Gastroesophageal sphincter (tissue), 4 donors: Measurements from ENCODE around the gene GAD2. TPM values are rescaled to one million over a fixed set of nuclear protein-coding genes. Genes with fewer than 3 reads are reported as not detected.

ENCODE experiments used
- ATAC-seq: fragments of 150-250 bp; one replicate; pipeline ENCODE4 v1.9.1; 2016; ENCODE audit warnings: mild to moderate bottlenecking, moderate library complexity
- H3K27ac ChIP-seq, 4 donors: fragments of 200-600 bp; sonication (generic) in 3 of 4; 1 replicate in 3 of 4; 2 replicates in 1 of 4; pipeline ENCODE4 v1.5.1; 2016 to 2019
- H3K27me3 ChIP-seq: fragments of 200-600 bp; sonication (generic); one replicate; pipeline ENCODE4 v1.5.1; 2019
- H3K36me3 ChIP-seq, 2 donors: fragments of 200-600 bp; sonication (generic); one replicate each; pipeline ENCODE4 v1.5.1; 2019; ENCODE audit warnings: control low read depth in 1 of 2
- H3K4me1 ChIP-seq, 3 donors: fragments of 200-600 bp; sonication (generic); 1 replicate in 2 of 3; 2 replicates in 1 of 3; pipeline ENCODE4 v1.5.1; 2016 to 2019; ENCODE audit warnings: control low read depth in 2 of 3
- H3K4me3 ChIP-seq, 2 donors: fragments of 200-600 bp; sonication (generic); one replicate each; pipeline ENCODE4 v1.5.1; 2019; ENCODE audit warnings: mild to moderate bottlenecking in 1 of 2, moderate library complexity in 1 of 2
- H3K9me3 ChIP-seq, 3 donors: fragments of 200-600 bp; sonication (generic); one replicate each; pipeline ENCODE4 v1.5.1; 2017 to 2019; ENCODE audit warnings: control low read depth in 2 of 3
- CTCF ChIP-seq, 4 experiments: fragments of 200-600 bp in 2 of 4; fragments of 450-650 bp in 2 of 4; sonication (generic) in 1 of 4; IDR thresholded peaks; one replicate each; pipeline ENCODE4 v1.5.1; 2017 to 2019; ENCODE audit warnings: antibody characterized with exemption in 4 of 4, mild to moderate bottlenecking in 2 of 4, moderate library complexity in 2 of 4
- EP300 ChIP-seq: sonication (generic); formaldehyde crosslinking; IDR thresholded peaks from one replicate; pipeline ENCODE4 v1.6.1; 2017; ENCODE audit warnings: antibody characterized with exemption, mild to moderate bottlenecking
- POLR2A ChIP-seq, 2 donors: fragments of 450-650 bp; IDR thresholded peaks; one replicate each; pipeline ENCODE4 v1.6.1; 2017; ENCODE audit warnings: antibody characterized with exemption in 2 of 2, mild to moderate bottlenecking in 2 of 2, moderate library complexity in 1 of 2
- POLR2AphosphoS5 ChIP-seq: sonication (generic); formaldehyde crosslinking; IDR thresholded peaks from one replicate; pipeline ENCODE4 v1.6.1; 2017; ENCODE audit warnings: antibody characterized with exemption
- whole genome bisulfite sequencing, 2 donors: methylation state at CpG; one replicate each; pipeline ENCODE4 v1.1.5; 2018; ENCODE audit warnings: low coverage in 1 of 2; 5-methylcytosine and 5-hydroxymethylcytosine counted together
- total RNA-seq, 4 donors: library from RNA; depleted of rRNA; stranded (reverse); fragments of >200 nt; gene quantifications; one replicate each; pipeline ENCODE4 v1.1.0, GENCODE V29; 2016

Gene GAD2
- total RNA-seq, 4 donors from 2014 or later = not detected

DNA sequence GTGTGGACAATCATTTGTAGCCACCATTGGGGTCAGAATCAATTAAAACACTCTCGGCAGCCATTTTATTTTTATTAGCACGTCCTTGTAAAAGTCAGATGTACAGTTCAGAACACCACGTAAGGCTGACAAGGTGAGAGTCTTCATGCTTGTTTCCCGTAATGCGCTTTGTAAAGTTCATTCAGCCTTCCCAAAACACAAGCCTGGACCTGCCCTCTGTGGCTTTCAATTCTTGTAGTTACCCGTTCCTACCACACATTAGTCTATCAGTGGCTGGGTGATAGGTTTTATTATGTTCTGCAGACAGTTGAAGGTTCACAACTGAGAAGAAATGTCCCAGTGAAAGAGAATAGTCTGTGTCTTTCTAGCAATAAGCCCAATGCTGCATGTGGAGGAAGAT, 35.4 kb downstream of the GAD2 start:
- no peak for TF ChIP-seq EP300
- TF ChIP-seq CTCF (IDR thresholded peaks at IDR 0.05) = no peak
- TF ChIP-seq POLR2A (IDR thresholded peaks at IDR 0.05) = no peak
- TF ChIP-seq POLR2AphosphoS5 = no peak
- H3K4me3 ChIP-seq = no peak overlapping the region
- H3K36me3 ChIP-seq = no peaks in the 10 kb centered on the region
- no peaks in the 10 kb centered on the region for H3K9me3 ChIP-seq
- no peak overlapping the region for H3K27ac ChIP-seq
- no peaks in the 10 kb centered on the region for H3K4me1 ChIP-seq
- H3K27me3 ChIP-seq = no peaks in the 10 kb centered on the region
- 89 to 97% methylated on average over 5 to 6 of the region's 6 CpGs for WGBS, 2 donors
- no peak for ATAC-seq

DNA sequence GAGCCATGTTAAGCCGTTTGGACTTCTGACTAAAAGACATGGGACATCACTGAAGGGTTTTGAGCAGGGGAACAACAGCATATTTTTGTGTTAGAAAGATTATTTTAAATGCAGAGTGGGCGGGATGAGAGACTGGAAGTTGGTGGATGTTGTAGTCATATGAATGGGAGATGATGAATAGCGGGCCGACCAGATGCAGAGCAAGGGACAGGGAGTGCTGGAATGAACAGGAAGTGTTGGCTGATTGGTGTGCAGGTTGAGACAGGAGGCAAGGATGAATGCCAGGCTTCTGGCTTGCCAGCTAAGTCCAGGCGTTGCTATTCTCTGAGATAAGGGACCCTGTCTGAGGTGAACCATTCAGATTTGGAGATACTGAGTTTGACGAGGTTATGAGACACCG, 38.0 kb downstream of the GAD2 start:
- H3K9me3 ChIP-seq = no peaks in the 10 kb centered on the region
- H3K4me3 ChIP-seq = no peak overlapping the region
- ATAC-seq = no peak
- H3K36me3 ChIP-seq = no peaks in the 10 kb centered on the region
- 67 to 85% methylated on average over 6 to 7 of the region's 7 CpGs for WGBS, 2 donors
- H3K4me1 ChIP-seq = no peaks in the 10 kb centered on the region
- H3K27me3 ChIP-seq = no peaks in the 10 kb centered on the region
- no peak for TF ChIP-seq EP300
- TF ChIP-seq CTCF (IDR thresholded peaks at IDR 0.05) = no peak
- no peak for TF ChIP-seq POLR2AphosphoS5
- TF ChIP-seq POLR2A (IDR thresholded peaks at IDR 0.05) = no peak
- H3K27ac ChIP-seq = no peak overlapping the region

GRCh38 chr10:26259341-26259740, 42.8 kb downstream of the GAD2 start:
- TF ChIP-seq CTCF (IDR thresholded peaks at IDR 0.05) (no peak), EP300 (no peak), POLR2AphosphoS5 (no peak), POLR2A (IDR thresholded peaks at IDR 0.05) (no peak)
- WGBS, 2 donors = 25 to 31% methylated on average over 1 of the region's 1 CpG
- no peak overlapping the region for H3K4me3 ChIP-seq
- no peak overlapping the region for H3K27ac ChIP-seq
- peaks cover 7% of the 10 kb centered on the region for H3K27me3 ChIP-seq
- H3K4me1 ChIP-seq = no peaks in the 10 kb centered on the region
- ATAC-seq = no peak
- H3K36me3 ChIP-seq = no peaks in the 10 kb centered on the region
- H3K9me3 ChIP-seq = no peaks in the 10 kb centered on the region

DNA sequence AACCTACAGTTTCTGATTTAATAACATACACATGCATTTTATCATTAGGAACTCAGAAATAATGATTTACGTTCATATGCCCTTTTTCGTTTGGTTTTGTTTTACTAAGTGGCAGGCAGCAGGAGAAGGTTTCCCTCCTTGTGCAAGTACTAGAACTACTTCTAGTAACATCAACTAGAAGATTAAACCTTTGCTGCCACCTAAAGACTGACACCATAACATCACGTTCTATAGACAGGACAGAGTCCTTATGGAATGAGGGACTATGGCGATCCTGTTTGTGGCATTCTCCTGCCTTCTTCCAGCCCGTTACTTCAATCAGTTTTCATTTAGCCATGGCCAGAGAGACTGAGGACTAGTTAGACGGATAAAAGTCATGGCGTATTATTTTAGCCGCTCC, 53.2 kb downstream of the GAD2 start:
- Histone ChIP-seq H3K4me3 (no peak overlapping the region), H3K27ac (no peak overlapping the region), H3K4me1 (peaks cover 0 to 5% (median 0%) of the 10 kb centered on the region in 3 donors), H3K36me3 (no peaks in the 10 kb centered on the region), H3K27me3 (peaks cover 26% of the 10 kb centered on the region), H3K9me3 (no peaks in the 10 kb centered on the region)
- no peak for TF ChIP-seq CTCF (IDR thresholded peaks at IDR 0.05)
- TF ChIP-seq EP300 = no peak
- no peak for TF ChIP-seq POLR2A (IDR thresholded peaks at IDR 0.05)
- TF ChIP-seq POLR2AphosphoS5 = no peak
- WGBS, 2 donors = 24 to 30% methylated on average over 6 to 8 of the region's 8 CpGs
- ATAC-seq = no peak

DNA sequence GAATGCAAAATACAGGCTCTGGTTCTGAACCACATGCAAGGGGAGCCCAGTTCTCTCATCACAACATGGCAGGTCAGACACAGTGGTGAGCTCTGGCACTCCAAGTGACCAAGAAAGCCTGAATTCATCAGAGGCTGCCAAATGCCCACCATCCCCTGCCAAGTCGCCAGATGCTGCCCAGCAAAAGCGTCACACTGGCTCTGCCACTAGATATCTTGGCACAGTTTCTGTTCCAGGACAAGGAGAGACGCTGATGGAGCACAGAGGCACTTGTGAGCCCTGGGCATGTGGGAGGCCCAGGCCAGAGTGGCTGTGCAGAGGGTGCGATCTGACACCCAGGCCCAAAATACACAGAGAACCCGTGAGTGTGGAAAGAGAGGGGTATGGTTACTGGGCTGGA, 57.8 kb downstream of the GAD2 start:
- no peak for ATAC-seq
- TF ChIP-seq POLR2AphosphoS5 (no peak), EP300 (no peak), POLR2A (IDR thresholded peaks at IDR 0.05) (no peak), CTCF (IDR thresholded peaks at IDR 0.05) (no peak)
- WGBS, 2 donors = 60 to 88% methylated on average over 1 to 3 of the region's 5 CpGs
- Histone ChIP-seq H3K4me1 (no peaks in the 10 kb centered on the region), H3K36me3 (no peaks in the 10 kb centered on the region), H3K27ac (no peak overlapping the region), H3K4me3 (no peak overlapping the region), H3K9me3 (no peaks in the 10 kb centered on the region), H3K27me3 (peaks cover 10% of the 10 kb centered on the region)
